AG10803 (cell line): Measurements from ENCODE around the gene DSC3.

Experiments
- DNase-seq: peaks from one replicate; pipeline ENCODE4 v3.0.0; 2010; ENCODE audit warnings: low read depth
- H3K4me3 ChIP-seq: 2 replicates; pipeline ENCODE4 v1.5.1; 2011; ENCODE audit warnings: mild to moderate bottlenecking, low read length, control low read depth
- TF ChIP-seq, protein P1 (sequence below): conservative IDR thresholded peaks from 2 replicates; pipeline ENCODE4 v1.5.1; 2011; ENCODE audit warnings: mild to moderate bottlenecking, low read length, control low read depth, inconsistent platforms

DSC3 gene

DNA sequence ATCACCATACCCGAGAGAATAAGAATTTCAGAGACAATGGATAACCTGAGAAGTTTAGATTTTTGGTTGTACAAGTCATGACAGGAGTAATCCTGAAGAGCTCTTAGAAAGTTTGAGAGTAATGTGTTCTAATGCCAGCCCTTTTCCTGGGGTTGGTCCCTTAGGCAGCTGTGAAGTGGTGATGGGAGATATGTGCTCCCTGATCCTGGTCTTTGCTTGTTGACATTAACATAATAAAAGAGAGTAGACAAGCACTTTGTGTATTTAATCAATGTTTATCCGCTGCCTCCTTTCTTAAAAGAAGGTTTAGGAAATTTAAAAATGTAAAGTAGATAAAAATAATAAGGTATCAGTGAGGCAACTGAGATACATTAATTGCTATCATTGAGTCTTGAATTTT, 13.8 kb upstream of the DSC3 start:
- no peak for DNase-seq
- TF ChIP-seq, protein P1, sequence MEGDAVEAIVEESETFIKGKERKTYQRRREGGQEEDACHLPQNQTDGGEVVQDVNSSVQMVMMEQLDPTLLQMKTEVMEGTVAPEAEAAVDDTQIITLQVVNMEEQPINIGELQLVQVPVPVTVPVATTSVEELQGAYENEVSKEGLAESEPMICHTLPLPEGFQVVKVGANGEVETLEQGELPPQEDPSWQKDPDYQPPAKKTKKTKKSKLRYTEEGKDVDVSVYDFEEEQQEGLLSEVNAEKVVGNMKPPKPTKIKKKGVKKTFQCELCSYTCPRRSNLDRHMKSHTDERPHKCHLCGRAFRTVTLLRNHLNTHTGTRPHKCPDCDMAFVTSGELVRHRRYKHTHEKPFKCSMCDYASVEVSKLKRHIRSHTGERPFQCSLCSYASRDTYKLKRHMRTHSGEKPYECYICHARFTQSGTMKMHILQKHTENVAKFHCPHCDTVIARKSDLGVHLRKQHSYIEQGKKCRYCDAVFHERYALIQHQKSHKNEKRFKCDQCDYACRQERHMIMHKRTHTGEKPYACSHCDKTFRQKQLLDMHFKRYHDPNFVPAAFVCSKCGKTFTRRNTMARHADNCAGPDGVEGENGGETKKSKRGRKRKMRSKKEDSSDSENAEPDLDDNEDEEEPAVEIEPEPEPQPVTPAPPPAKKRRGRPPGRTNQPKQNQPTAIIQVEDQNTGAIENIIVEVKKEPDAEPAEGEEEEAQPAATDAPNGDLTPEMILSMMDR, result no peak
- H3K4me3 ChIP-seq, result no peak overlapping the region

DNA sequence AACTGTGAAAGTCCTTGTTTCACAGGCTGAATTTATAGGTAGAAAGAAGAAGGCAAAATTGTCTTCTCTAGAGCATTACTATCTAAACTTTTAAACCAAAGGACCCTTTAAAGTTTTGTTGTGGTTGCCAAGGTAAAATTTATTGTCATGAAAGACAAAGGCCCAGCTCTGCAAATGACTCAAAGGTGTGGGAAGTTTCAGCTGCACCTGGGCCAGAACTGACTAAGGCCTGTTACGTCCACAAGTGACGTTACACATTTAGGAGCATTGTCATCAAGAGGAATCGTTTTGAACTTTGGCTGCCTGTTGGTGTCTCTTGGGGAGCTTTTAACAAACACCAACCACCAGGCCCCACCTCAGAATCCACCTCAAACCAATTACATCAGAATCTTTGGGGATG, 8.1 kb upstream of the DSC3 start:
- no peak overlapping the region for H3K4me3 ChIP-seq
- TF ChIP-seq, protein P1, result no peak
- DNase-seq, result no peak

DNA sequence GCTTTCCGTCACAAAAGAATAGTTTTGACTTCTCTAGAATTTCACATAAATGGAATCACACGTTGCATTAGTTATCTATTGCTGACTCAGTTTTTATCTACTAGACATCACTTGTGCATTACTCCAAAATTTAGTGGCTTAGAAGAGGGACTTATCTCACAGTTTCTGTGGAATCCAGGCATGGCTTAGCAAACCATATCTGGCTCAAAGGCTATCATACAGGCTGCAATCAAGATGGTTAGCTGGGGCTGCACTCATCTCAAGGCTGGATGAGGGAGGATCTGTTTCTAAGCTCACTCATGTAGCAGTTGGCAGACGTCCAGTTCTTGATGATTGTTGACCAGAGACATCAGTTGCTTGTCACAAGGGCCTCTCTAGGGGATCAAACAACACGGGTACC, 6.6 kb upstream of the DSC3 start:
- DNase-seq, result no peak
- TF ChIP-seq, protein P1, result no peak
- no peak overlapping the region for H3K4me3 ChIP-seq

DNA sequence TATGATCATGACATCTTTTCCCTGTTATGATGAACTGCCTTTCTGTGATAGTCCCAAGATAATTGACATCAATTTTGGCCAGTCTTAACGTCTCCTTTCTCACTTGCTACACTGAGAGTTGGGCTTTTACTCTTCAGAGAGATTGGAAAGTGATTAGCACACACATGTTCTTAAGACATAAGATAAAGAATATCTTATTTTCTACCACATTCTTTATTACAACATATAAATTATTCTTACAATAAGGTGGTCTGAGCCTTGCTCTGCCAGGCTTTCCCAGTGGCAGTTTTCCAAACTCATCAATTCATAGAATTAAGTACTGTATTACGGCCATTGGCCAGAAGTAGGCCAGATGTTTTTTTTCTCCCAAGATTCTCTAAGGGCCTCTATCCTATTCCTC, 5.7 kb upstream of the DSC3 start:
- TF ChIP-seq, protein P1, result no peak
- no peak for DNase-seq
- no peak overlapping the region for H3K4me3 ChIP-seq

DNA sequence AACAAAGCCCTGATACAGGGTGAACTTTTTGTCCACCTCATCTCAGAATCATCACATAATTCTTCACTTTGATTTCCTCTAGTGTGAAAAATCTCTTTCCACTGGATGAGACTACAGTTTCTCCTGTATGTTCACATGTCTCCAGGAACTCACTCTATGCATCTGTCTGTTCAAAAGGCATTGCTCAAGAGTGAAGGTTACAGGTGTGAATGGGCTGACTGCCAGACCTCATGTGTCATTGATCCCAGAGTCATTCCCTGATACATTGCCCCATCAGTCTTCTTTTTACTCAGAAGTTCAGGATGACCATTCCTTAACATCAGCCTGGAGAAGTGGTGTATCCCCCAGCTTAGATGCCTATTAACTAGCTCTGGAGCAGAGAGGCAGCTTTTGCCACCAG, 4.4 kb upstream of the DSC3 start:
- H3K4me3 ChIP-seq, result no peak overlapping the region
- DNase-seq, result no peak
- TF ChIP-seq, protein P1, result no peak

DNA sequence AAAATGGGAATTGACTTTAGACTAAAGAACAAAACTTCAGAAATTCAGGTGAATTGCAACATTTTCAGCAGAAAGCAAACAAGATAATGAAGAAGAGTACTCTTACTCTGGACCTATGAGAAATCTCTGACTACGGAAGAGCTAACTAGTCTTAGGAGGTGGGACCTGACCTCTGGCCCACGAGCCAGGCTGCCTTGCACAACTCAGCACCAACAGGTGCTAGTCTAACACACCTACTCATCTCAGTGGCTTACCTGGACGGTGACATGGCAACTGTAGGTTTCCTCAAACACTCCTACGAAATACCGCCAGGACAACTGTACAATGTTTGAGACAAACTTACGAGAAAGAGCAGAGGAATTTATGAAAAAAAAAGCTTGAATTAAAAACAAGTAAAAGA, 3.1 kb upstream of the DSC3 start:
- H3K4me3 ChIP-seq, result no peak overlapping the region
- TF ChIP-seq, protein P1, result no peak
- no peak for DNase-seq

DNA sequence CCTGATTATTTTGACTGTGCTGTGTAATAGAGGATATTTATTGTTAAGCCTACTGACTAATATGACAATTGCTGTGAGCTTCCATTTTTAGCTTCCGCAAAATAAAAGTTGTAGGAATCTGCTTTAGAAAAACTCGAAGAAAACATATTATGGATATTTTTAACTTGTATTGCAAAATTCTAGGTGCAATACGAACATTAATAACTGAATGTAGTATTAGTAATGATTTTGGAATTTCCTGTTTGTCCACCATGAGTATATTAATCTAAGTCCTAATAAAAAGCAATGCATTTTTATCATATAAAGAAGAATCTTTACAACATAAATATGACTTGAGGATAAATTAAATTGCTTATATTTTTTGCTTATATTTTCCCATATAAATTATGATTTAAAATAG, 2.4 kb upstream of the DSC3 start:
- H3K4me3 ChIP-seq, result no peak overlapping the region
- DNase-seq, result no peak
- TF ChIP-seq, protein P1, result no peak
